ENCODE measurements around the gene SPATA6L.

- no peak for TF ChIP-seq CTCF (IDR thresholded peaks at IDR 0.05)
- TF ChIP-seq TEAD4 (IDR thresholded peaks at IDR 0.05; ENCODE audit: borderline replicate concordance, insufficient read depth), result no peak
- no peak for TF ChIP-seq RCOR1 (IDR thresholded peaks at IDR 0.05; ENCODE audit: low read length)
- TF ChIP-seq POLR2AphosphoS5 (IDR thresholded peaks at IDR 0.05; ENCODE audit: low read depth, low read length), result no peak
- no peak for TF ChIP-seq FOSL2 (IDR thresholded peaks at IDR 0.05; ENCODE audit: borderline replicate concordance, low read depth)
- no peak for TF ChIP-seq NRF1 (IDR thresholded peaks at IDR 0.05; ENCODE audit: low read depth, low read length)
- no peak for TF ChIP-seq IRF3 (IDR thresholded peaks at IDR 0.05; ENCODE audit: low read depth, low read length)
- TF ChIP-seq MAX (IDR thresholded peaks at IDR 0.05; ENCODE audit: low read depth), result no peak
- TF ChIP-seq RAD21 (IDR thresholded peaks at IDR 0.05; ENCODE audit: low read length), result no peak
Measured at GRCh38 chr9:4553951-4554381, 112.3 kb downstream of the SPATA6L start.

All from SK-N-SH (cell line).